Measurements from ENCODE around the gene PRDM2.
"Not testable (repeated sequence)": the region's sequence is repeated elsewhere in the genome, so short reads cannot be mapped to it uniquely, and the experiment has no call there.

PRDM2 gene

GRCh38 chr1:13699936-13700520 is at the start of gene PRDM2:
Gene PRDM2, plus strand, starts transcription at chr1:13700188. Its CDS starts 15,418 bp downstream, at chr1:13715606.
- DNase-seq (ENCODE audit: low spot score), result no peak

GRCh38 chr1:13651279-13651678 is 48.7 kb upstream of the PRDM2 start:
- DNase-seq (ENCODE audit: low spot score), result no peak

- no peak for DNase-seq (ENCODE audit: low spot score)
Observed at GRCh38 chr1:13652238-13652637, 47.8 kb upstream of the PRDM2 start.

GRCh38 chr1:13661539-13661938 is 38.4 kb upstream of the PRDM2 start:
- no peak for DNase-seq (ENCODE audit: low spot score)

- DNase-seq (ENCODE audit: low spot score), result no peak
Observed at GRCh38 chr1:13662493-13662892, 37.5 kb upstream of the PRDM2 start.

GRCh38 chr1:13663969-13664368 is 36.0 kb upstream of the PRDM2 start:
- no peak for DNase-seq (ENCODE audit: low spot score)

GRCh38 chr1:13664451-13664850 is 35.5 kb upstream of the PRDM2 start:
- DNase-seq (ENCODE audit: low spot score), result no peak

- DNase-seq (ENCODE audit: low spot score), result no peak
Observed at GRCh38 chr1:13666317-13666716, 33.7 kb upstream of the PRDM2 start.

- DNase-seq (ENCODE audit: low spot score), result no peak
Observed at GRCh38 chr1:13667691-13668090, 32.3 kb upstream of the PRDM2 start.

GRCh38 chr1:13674377-13674776 is 25.6 kb upstream of the PRDM2 start:
- no peak for DNase-seq (ENCODE audit: low spot score)

GRCh38 chr1:13675151-13675651 is 24.8 kb upstream of the PRDM2 start:
- DNase-seq (ENCODE audit: low spot score), result no peak

GRCh38 chr1:13677896-13678295 is 22.1 kb upstream of the PRDM2 start:
- no peak for DNase-seq (ENCODE audit: low spot score)

GRCh38 chr1:13679651-13680050 is 20.3 kb upstream of the PRDM2 start:
- no peak for DNase-seq (ENCODE audit: low spot score)

GRCh38 chr1:13680609-13681008 is 19.4 kb upstream of the PRDM2 start:
- DNase-seq (ENCODE audit: low spot score), result not testable (repeated sequence)

- DNase-seq (ENCODE audit: low spot score), result no peak
Observed at GRCh38 chr1:13681921-13682320, 18.1 kb upstream of the PRDM2 start.

GRCh38 chr1:13682444-13682843 is 17.5 kb upstream of the PRDM2 start:
- no peak for DNase-seq (ENCODE audit: low spot score)

- no peak for DNase-seq (ENCODE audit: low spot score)
Observed at GRCh38 chr1:13683206-13683605, 16.8 kb upstream of the PRDM2 start.

GRCh38 chr1:13687151-13687715 is 12.8 kb upstream of the PRDM2 start:
- DNase-seq (ENCODE audit: low spot score), result no peak

- DNase-seq (ENCODE audit: low spot score), result not testable (repeated sequence)
Observed at GRCh38 chr1:13693094-13693493, 6.9 kb upstream of the PRDM2 start.

- no peak for DNase-seq (ENCODE audit: low spot score)
Observed at GRCh38 chr1:13694886-13695684, 4.9 kb upstream of the PRDM2 start.

- DNase-seq (ENCODE audit: low spot score), result no peak
Observed at GRCh38 chr1:13697738-13698137, 2.2 kb upstream of the PRDM2 start.

GRCh38 chr1:13699510-13699909 is 478 bp upstream of the PRDM2 start:
- DNase-seq (ENCODE audit: low spot score), result no peak

Data from HuH-7.5 (cell line).